ENCODE measurements around the gene UMAD1.

- TF ChIP-seq POLR2AphosphoS5 (IDR thresholded peaks at IDR 0.05; ENCODE audit: low read depth, low read length) (no peak), SIN3A (IDR thresholded peaks at IDR 0.05; ENCODE audit: borderline replicate concordance, insufficient read depth, low read length) (no peak), REST (IDR thresholded peaks at IDR 0.05; ENCODE audit: insufficient read depth in 1 of 2, low read depth in 2 of 2, low read length in 2 of 2) (no peak), TAF1 (IDR thresholded peaks at IDR 0.05; ENCODE audit: borderline replicate concordance, insufficient read depth, low read length) (no peak), FOXP2 (optimal IDR thresholded peaks at IDR 0.05; ENCODE audit: borderline replicate concordance, extremely low read depth, extremely low read length, insufficient read depth) (no peak)
Measured at GRCh38 chr7:7595451-7595850, 45.1 kb upstream of the UMAD1 start.
